ENCODE results near the gene ZAR1. TPM values are rescaled to one million over a fixed set of nuclear protein-coding genes. Genes with fewer than 3 reads are reported as not detected.

The ZAR1 gene
- polyA plus RNA-seq, 1 donor, result 0.03 TPM

DNA sequence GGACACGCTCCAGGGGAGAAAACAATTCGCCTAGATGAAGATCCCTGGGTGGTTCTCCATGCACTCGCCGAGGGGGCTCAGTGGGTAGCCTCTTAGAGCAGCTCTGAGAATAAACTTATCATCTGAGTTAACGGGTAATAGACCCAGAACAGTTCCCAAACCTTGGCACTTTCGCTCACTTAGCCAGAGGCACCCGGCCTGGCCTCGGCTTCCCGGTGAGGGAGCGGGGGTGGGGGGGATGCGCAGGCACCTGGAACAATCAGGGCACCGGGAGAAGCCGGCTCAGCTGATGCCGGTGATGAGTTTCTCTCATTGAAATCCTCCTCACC lies 405 bp upstream of the ZAR1 start:
- H3K4me3 ChIP-seq (ENCODE audit: low read length), result no peak overlapping the region
- H3K9me3 ChIP-seq (ENCODE audit: control insufficient read depth, low read depth, low read length), result no peaks in the 10 kb centered on the region
- H3K4me1 ChIP-seq (ENCODE audit: control insufficient read depth, insufficient read depth, low read length), result no peaks in the 10 kb centered on the region
- no peaks in the 10 kb centered on the region for H3K36me3 ChIP-seq (ENCODE audit: control insufficient read depth, insufficient read depth, low read length)
- no CpG with 5 or more reads among the region's 14 CpGs for WGBS (ENCODE audit: insufficient coverage, low lambda C conversion rate)
- H3K27me3 ChIP-seq (ENCODE audit: control insufficient read depth, insufficient read depth, low read length), result peaks cover 72% of the 10 kb centered on the region
- no peak overlapping the region for H3K27ac ChIP-seq (ENCODE audit: low read length)
- peak in 1 of 2 donors; percentile 14 for DNase-seq

- H3K27me3 ChIP-seq (ENCODE audit: control insufficient read depth, insufficient read depth, low read length), result peaks cover 66% of the 10 kb centered on the region
- no peak overlapping the region for H3K4me3 ChIP-seq (ENCODE audit: low read length)
Observed at GRCh38 chr4:48490680-48491513, 845 bp downstream of the ZAR1 start.

DNA sequence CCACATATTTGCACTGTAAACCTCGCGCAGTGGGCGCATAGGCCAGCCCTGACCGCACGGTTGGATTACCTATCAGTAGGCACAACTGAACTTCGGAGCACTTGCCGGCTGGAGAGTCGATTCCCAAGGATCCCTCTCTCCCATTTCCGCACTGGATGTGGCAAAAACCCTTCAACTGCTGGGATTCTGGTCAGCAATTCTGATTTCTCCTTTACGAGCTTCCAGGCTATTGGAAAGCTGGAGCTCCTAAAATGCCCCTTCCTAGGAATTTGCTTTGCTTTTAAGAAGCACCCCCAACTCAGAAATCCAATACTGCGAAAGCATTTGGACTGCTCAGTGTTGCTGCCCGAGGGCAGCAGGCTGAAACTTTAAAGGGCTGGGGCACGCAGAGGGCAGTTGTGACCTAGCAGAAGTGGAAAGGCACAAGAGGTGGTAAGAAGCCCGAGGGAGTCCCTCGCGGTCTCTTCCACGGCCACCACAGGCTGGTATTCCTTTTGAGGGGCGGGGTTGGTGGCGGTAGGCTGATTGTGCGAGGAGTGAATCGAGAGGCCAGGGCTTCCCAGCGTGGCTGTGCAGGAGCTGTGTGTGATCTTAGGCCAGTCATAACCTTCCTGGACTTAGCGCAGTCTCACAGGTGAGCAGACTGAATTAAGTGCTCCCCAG lies 1.6 kb downstream of the ZAR1 start:
- Histone ChIP-seq H3K9me3 (ENCODE audit: control insufficient read depth, low read depth, low read length) (no peaks in the 10 kb centered on the region), H3K36me3 (ENCODE audit: control insufficient read depth, insufficient read depth, low read length) (no peaks in the 10 kb centered on the region), H3K4me1 (ENCODE audit: control insufficient read depth, insufficient read depth, low read length) (no peaks in the 10 kb centered on the region), H3K4me3 (ENCODE audit: low read length) (no peak overlapping the region), H3K27me3 (ENCODE audit: control insufficient read depth, insufficient read depth, low read length) (peaks cover 64% of the 10 kb centered on the region), H3K27ac (ENCODE audit: low read length) (no peak overlapping the region)
- no peak for DNase-seq
- WGBS (ENCODE audit: insufficient coverage, low lambda C conversion rate), result no CpG with 5 or more reads among the region's 23 CpGs

More at GRCh38 chr4:48490680-48491513, 845 bp downstream of the ZAR1 start:
- peak in 1 of 2 donors; percentile 44 for DNase-seq
- no peaks in the 10 kb centered on the region for H3K4me1 ChIP-seq (ENCODE audit: control insufficient read depth, insufficient read depth, low read length)
- no CpG with 5 or more reads among the region's 104 CpGs for WGBS (ENCODE audit: insufficient coverage, low lambda C conversion rate)
- no peaks in the 10 kb centered on the region for H3K36me3 ChIP-seq (ENCODE audit: control insufficient read depth, insufficient read depth, low read length)
- H3K27ac ChIP-seq (ENCODE audit: low read length), result no peak overlapping the region
- no peaks in the 10 kb centered on the region for H3K9me3 ChIP-seq (ENCODE audit: control insufficient read depth, low read depth, low read length)

DNA sequence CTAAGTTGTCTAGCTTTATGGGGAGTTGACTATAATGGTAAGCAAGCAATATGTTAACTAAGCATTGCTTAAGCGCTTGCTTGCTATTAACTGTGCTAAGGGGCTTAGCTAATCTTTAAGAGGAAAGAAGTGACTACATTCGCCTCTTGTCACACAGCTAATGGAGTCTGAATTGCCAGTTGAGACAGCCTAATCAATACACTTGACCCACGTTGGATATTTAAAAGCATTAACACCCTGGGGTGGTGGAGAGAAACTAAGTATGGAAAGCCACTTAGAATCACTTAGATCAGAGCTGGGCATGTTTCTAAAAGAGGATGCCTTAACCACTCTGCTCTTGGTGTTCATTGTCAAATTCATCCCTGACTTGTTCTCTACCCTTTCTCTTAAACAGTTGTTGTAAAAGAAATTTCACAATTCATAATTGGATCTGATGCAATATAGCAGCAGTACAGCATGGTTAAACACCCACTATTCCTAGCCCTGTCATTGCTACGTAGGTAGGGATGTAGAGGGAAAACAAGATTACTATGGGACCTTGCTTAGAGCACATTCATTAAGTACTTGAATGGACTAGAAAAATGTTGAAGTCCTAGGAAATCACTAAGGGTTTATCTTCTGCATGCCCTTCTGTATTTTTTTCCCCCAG lies 3.5 kb downstream of the ZAR1 start:
- Histone ChIP-seq H3K36me3 (ENCODE audit: control insufficient read depth, insufficient read depth, low read length) (peaks cover 3% of the 10 kb centered on the region), H3K4me3 (ENCODE audit: low read length) (no peak overlapping the region), H3K4me1 (ENCODE audit: control insufficient read depth, insufficient read depth, low read length) (no peaks in the 10 kb centered on the region), H3K9me3 (ENCODE audit: control insufficient read depth, low read depth, low read length) (no peaks in the 10 kb centered on the region), H3K27me3 (ENCODE audit: control insufficient read depth, insufficient read depth, low read length) (peaks cover 47% of the 10 kb centered on the region), H3K27ac (ENCODE audit: low read length) (no peak overlapping the region)
- no peak for DNase-seq
- no CpG with 5 or more reads among the region's 4 CpGs for WGBS (ENCODE audit: insufficient coverage, low lambda C conversion rate)

DNA sequence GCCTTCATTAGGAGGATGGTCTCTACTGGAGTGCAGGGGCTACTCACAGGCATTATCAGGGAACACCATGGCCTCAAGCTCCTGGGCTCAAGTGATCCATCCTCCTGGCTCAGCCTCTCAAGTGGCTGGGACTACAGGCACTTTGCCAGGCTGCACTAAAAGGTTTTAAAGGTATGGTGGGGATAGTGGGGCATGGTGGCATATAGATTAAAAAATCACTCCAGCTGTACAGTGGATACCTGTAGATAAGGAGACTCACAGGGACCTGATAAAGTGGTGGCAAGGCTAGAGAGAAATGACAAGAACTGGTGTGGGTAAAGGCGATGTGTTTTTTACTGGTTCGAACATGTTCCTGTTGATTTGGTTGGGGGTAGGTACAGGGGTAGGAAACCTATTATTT lies 5.9 kb downstream of the ZAR1 start:
- H3K9me3 ChIP-seq (ENCODE audit: control insufficient read depth, low read depth, low read length), result no peaks in the 10 kb centered on the region

GRCh38 chr4:48498895-48499294 lies 8.8 kb downstream of the ZAR1 start:
- no peak overlapping the region for H3K4me3 ChIP-seq (ENCODE audit: low read length)
- no peak overlapping the region for H3K27ac ChIP-seq (ENCODE audit: low read length)
- no peak for DNase-seq
- no peaks in the 10 kb centered on the region for H3K27me3 ChIP-seq (ENCODE audit: control insufficient read depth, insufficient read depth, low read length)
- WGBS (ENCODE audit: insufficient coverage, low lambda C conversion rate), result 100% methylated on average over 1 of the region's 4 CpGs
- peaks cover 22% of the 10 kb centered on the region for H3K36me3 ChIP-seq (ENCODE audit: control insufficient read depth, insufficient read depth, low read length)
- no peaks in the 10 kb centered on the region for H3K4me1 ChIP-seq (ENCODE audit: control insufficient read depth, insufficient read depth, low read length)
- H3K9me3 ChIP-seq (ENCODE audit: control insufficient read depth, low read depth, low read length), result no peaks in the 10 kb centered on the region

More for the DNA sequence above, 5.9 kb downstream of the ZAR1 start:
- WGBS (ENCODE audit: insufficient coverage, low lambda C conversion rate), result no CpG with 5 or more reads among the region's 2 CpGs
- no peak for DNase-seq
- H3K4me1 ChIP-seq (ENCODE audit: control insufficient read depth, insufficient read depth, low read length), result no peaks in the 10 kb centered on the region
- H3K27me3 ChIP-seq (ENCODE audit: control insufficient read depth, insufficient read depth, low read length), result peaks cover 28% of the 10 kb centered on the region
- no peak overlapping the region for H3K27ac ChIP-seq (ENCODE audit: low read length)
- H3K36me3 ChIP-seq (ENCODE audit: control insufficient read depth, insufficient read depth, low read length), result peaks cover 17% of the 10 kb centered on the region
- no peak overlapping the region for H3K4me3 ChIP-seq (ENCODE audit: low read length)

GRCh38 chr4:48499551-48500066 lies 9.6 kb downstream of the ZAR1 start:
- Histone ChIP-seq H3K4me1 (ENCODE audit: control insufficient read depth, insufficient read depth, low read length) (no peaks in the 10 kb centered on the region), H3K27me3 (ENCODE audit: control insufficient read depth, insufficient read depth, low read length) (no peaks in the 10 kb centered on the region), H3K4me3 (ENCODE audit: low read length) (no peak overlapping the region), H3K27ac (ENCODE audit: low read length) (no peak overlapping the region), H3K36me3 (ENCODE audit: control insufficient read depth, insufficient read depth, low read length) (peaks cover 22% of the 10 kb centered on the region), H3K9me3 (ENCODE audit: control insufficient read depth, low read depth, low read length) (no peaks in the 10 kb centered on the region)
- 100% methylated on average over 1 of the region's 3 CpGs for WGBS (ENCODE audit: insufficient coverage, low lambda C conversion rate)
- DNase-seq, result no peak

- H3K4me1 ChIP-seq (ENCODE audit: control insufficient read depth, insufficient read depth, low read length), result no peaks in the 10 kb centered on the region
- WGBS (ENCODE audit: insufficient coverage, low lambda C conversion rate), result 41% methylated on average over 2 of the region's 4 CpGs
- no peaks in the 10 kb centered on the region for H3K9me3 ChIP-seq (ENCODE audit: control insufficient read depth, low read depth, low read length)
- H3K4me3 ChIP-seq (ENCODE audit: low read length), result no peak overlapping the region
- H3K27me3 ChIP-seq (ENCODE audit: control insufficient read depth, insufficient read depth, low read length), result no peaks in the 10 kb centered on the region
- DNase-seq, result no peak
- H3K27ac ChIP-seq (ENCODE audit: low read length), result no peak overlapping the region
- H3K36me3 ChIP-seq (ENCODE audit: control insufficient read depth, insufficient read depth, low read length), result peaks cover 37% of the 10 kb centered on the region
Observed at GRCh38 chr4:48503233-48504025, 13.4 kb downstream of the ZAR1 start.

- peaks cover 37% of the 10 kb centered on the region for H3K36me3 ChIP-seq (ENCODE audit: control insufficient read depth, insufficient read depth, low read length)
- H3K27me3 ChIP-seq (ENCODE audit: control insufficient read depth, insufficient read depth, low read length), result no peaks in the 10 kb centered on the region
- no peak overlapping the region for H3K27ac ChIP-seq (ENCODE audit: low read length)
- no peak overlapping the region for H3K4me3 ChIP-seq (ENCODE audit: low read length)
- 100% methylated on average over 1 of the region's 2 CpGs for WGBS (ENCODE audit: insufficient coverage, low lambda C conversion rate)
- H3K9me3 ChIP-seq (ENCODE audit: control insufficient read depth, low read depth, low read length), result no peaks in the 10 kb centered on the region
- DNase-seq, result no peak
- no peaks in the 10 kb centered on the region for H3K4me1 ChIP-seq (ENCODE audit: control insufficient read depth, insufficient read depth, low read length)
Observed at GRCh38 chr4:48504026-48504330, 13.9 kb downstream of the ZAR1 start.

GRCh38 chr4:48504352-48504751 lies 14.3 kb downstream of the ZAR1 start:
- Histone ChIP-seq H3K36me3 (ENCODE audit: control insufficient read depth, insufficient read depth, low read length) (peaks cover 35% of the 10 kb centered on the region), H3K9me3 (ENCODE audit: control insufficient read depth, low read depth, low read length) (no peaks in the 10 kb centered on the region), H3K4me1 (ENCODE audit: control insufficient read depth, insufficient read depth, low read length) (no peaks in the 10 kb centered on the region), H3K27me3 (ENCODE audit: control insufficient read depth, insufficient read depth, low read length) (no peaks in the 10 kb centered on the region), H3K4me3 (ENCODE audit: low read length) (no peak overlapping the region), H3K27ac (ENCODE audit: low read length) (no peak overlapping the region)
- no peak for DNase-seq
- WGBS (ENCODE audit: insufficient coverage, low lambda C conversion rate), result no CpG with 5 or more reads among the region's 1 CpG

Measured in large intestine (tissue), 3 donors.